Measurements from ENCODE around the gene SRRT. TPM values are rescaled to one million over a fixed set of nuclear protein-coding genes. Genes with fewer than 3 reads are reported as not detected.
"Not testable (repeated sequence)": the region's sequence is repeated elsewhere in the genome, so short reads cannot be mapped to it uniquely, and the experiment has no call there.

SRRT gene
- total RNA-seq, 1 experiment from 2014 or later, result 43.4 TPM

DNA sequence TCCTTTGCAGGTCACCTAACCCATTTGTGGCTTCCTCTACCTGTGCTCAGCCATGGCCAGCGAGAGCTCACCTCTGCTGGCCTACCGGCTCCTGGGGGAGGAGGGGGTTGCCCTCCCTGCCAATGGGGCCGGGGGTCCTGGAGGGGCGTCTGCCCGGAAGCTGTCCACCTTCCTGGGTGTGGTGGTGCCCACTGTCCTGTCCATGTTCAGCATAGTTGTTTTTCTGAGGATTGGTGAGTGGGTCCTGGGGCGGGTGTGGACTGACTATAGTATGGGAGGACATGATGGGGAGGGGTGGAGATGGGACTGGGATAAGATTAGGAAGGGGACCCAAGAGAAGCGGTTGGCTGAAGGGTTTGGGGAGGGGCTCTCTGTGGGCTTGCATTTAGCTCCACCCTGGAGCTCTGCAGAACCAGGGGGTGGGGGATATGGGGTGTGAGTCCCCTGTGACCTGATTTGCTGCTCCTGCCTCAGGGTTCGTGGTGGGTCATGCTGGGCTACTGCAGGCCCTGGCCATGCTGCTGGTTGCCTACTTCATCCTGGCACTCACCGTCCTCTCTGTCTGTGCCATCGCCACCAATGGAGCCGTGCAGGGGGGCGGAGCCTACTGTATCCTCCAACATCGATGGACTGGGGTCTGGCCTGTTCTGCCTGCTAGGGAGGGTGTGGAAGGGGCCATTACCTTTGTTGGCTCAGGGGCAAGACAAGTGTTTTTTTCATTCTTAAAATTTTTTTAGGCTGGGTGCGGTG lies 20.6 kb upstream of the SRRT start:
- no peak for DNase-seq (ENCODE audit: extremely low read depth, low read depth)

DNA sequence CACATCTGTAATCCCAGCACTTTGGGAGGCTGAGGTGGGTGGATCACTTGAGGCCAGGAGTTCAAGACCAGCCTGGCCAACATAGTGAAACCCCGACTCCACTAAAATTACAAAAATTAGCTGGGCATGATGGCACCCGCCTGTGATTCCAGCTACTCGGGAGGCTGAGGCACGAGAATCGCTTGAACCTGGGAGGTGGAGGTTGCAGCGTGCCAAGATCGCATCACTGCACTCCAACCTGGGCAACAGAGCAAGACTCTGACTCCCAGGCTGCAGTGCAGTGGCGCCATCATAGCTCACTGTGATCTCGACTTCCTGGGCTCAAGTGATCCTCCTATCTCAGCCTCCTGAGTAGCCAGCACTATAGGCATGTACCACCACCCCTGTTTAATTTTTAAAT lies 20.0 kb upstream of the SRRT start:
- DNase-seq (ENCODE audit: extremely low read depth, low read depth), result not testable (repeated sequence)

DNA sequence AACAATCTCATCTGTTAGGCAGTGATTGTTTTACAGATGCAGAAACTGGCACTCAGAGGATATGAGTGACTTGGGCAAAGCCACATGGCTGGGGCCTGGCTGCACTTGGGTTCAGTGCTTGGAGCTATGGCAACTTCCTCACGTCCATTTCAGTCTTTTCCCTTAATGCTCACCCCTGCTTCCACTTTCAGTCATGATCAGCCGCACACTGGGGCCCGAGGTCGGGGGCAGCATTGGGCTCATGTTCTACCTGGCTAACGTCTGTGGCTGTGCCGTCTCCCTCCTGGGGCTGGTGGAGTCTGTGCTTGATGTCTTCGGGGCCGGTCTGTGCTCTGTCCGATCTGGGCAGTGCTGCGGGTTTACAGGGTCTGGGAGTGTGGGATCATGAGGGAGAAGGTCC lies 19.4 kb upstream of the SRRT start:
- DNase-seq (ENCODE audit: extremely low read depth, low read depth), result no peak

DNA sequence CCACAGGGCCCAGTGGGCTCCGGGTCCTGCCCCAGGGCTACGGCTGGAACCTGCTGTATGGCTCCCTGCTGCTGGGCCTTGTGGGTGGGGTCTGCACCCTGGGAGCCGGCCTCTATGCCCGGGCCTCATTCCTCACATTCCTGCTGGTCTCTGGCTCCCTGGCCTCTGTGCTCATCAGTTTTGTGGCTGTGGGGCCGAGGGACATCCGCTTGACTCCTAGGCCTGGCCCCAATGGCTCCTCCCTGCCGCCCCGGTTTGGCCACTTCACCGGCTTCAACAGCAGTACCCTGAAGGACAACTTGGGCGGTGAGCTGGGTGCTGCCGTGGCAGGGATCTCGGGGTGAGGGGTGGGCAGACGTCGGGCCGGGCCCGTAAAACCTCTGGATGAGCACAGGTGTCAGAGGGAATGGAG lies 18.0 kb upstream of the SRRT start:
- DNase-seq (ENCODE audit: extremely low read depth, low read depth), result no peak

DNA sequence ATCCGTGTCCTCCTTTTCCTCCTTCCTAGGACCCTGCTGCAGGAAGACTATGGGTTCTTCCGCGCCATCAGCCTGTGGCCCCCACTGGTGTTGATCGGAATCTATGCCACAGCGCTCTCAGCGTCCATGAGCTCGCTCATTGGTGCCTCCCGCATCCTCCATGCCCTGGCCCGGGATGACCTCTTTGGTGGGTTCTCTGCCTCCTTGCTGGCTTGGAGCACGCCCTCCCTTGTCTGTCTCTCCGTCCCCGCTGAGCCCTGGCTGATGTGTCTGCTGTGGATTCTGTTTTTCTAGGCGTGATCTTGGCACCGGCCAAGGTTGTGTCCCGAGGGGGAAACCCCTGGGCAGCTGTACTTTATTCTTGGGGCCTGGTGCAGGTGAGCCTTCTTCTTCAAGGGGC lies 15.0 kb upstream of the SRRT start:
- DNase-seq (ENCODE audit: extremely low read depth, low read depth), result no peak

DNA sequence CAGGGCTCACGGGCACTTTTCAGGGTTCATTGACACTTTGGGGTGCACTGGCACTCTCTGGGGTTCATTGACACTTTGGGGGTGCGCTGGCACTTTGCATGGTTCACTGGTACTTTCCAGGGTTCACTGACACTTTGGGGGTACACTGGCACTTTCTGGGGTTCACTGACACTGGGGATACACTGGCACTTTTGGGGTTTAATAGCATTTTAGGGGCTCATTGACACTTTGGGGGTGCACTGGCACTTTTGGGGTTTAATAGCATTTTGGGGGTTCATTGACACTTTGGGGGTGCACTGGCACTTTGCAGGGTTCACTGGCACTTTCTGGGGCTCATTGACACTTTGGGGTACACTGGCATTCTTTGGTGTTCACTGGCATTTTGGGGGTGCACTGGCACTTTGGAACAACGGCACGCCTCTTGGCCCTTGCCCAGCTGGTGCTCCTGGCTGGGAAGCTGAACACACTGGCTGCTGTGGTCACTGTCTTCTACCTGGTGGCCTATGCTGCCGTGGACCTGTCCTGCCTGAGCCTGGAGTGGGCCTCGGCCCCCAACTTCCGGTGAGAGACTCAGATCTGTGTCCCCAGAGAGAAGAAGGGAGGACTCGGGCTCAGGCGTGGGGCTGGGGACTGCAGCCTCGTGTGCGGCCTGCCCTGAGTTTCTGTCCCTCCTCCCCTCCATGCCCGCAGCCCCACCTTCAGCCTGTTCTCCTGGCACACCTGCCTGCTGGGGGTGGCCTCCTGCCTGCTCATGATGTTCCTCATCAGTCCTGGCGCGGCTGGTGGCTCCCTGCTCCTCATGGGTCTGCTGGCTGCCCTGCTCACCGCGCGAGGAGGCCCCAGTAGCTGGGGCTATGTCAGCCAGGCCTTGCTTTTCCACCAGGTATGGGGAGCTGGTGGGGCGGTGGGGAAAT lies 13.9 kb upstream of the SRRT start:
- DNase-seq (ENCODE audit: extremely low read depth, low read depth), result no peak

DNA sequence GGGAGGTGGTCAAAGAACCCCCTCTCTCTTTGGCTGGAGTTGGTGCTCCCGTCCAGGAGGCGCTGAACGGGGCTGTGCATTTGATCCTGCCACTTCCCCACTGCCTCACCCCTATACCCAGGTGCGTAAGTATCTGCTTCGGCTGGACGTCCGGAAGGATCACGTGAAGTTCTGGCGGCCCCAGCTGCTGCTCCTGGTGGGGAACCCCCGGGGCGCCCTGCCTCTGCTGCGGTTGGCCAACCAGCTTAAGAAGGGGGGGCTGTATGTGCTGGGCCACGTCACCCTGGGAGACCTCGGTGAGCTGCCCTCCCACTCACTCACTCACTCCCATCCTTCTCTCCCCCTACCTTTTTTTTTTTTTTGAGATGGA lies 13.3 kb upstream of the SRRT start:
- no peak for DNase-seq (ENCODE audit: extremely low read depth, low read depth)

DNA sequence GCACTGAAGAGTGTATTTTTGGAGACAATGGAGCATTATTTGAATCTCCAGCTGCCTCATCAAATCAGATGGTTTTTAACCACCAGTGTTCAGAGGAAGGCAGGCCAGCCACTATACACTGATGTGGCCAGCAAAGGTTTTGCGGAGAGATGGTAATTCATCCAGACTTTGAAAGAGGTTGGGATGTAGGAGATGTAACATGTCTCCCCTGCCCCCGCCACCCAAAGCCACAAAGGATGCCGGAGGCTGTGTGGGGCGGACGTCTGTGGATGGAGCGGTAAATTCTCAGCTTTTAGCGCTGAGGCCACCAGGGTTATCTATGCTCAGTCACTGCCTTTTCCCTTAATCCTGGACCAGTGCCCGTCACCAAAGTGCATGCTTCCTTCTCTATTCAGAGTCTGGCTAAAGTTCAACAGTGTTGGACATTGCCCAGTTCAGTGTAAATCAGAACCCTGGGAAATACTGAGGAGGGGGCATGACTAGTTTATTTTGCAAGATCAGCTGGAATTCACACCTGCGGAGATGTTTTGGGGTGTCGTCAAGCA lies 11.4 kb upstream of the SRRT start:
- no peak for DNase-seq (ENCODE audit: extremely low read depth, low read depth)

DNA sequence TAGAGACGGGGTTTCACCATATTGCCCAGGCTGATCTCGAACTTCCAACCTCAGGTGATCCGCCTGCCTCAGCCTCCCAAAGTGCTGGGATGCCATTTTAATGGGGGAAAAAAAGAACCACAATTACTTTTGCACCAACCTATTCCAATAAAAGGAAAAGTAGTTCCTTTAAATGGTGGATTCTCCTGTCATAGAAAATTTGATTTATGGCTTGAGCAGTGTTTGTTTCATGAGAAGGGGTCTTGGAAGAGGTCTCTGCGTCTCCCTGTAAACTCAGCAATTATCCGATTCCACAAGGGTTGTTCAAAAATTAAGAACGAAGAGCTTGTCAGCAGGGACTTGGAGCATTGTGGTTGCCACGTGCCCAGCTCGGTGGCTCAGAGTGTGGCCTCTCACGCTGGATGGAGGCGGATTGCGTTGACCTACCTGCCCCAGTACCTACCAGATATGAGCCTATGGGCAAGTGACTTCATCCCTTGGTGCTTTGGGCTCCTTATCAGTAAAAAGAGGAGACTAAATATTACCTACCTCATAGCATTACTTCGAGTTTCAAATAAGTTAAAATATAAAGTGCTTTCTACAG lies 10.5 kb upstream of the SRRT start:
- no peak for DNase-seq (ENCODE audit: extremely low read depth, low read depth)

DNA sequence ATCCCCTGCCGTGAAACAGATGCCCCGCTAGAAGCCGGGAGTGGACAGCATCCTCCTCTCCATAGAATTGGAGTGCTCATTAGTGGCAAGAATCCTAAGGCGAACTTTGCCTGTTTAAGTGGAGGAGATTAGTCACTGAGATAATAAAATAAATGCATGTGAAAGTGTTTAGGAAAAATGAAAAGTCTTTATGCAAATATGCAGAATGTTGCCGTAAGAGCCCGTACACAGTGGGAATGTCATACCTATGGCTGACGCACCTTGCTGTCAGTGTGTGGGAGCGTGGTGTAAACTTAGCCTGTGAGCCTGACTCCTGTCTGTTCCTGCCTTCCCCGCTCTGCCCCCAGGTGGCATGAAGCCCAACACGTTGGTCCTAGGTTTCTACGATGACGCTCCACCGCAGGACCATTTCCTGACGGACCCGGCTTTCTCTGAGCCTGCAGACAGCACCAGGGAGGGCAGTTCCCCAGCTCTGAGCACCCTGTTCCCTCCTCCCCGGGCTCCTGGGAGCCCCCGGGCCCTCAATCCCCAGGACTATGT lies 9.5 kb upstream of the SRRT start:
- no peak for DNase-seq (ENCODE audit: extremely low read depth, low read depth)

DNA sequence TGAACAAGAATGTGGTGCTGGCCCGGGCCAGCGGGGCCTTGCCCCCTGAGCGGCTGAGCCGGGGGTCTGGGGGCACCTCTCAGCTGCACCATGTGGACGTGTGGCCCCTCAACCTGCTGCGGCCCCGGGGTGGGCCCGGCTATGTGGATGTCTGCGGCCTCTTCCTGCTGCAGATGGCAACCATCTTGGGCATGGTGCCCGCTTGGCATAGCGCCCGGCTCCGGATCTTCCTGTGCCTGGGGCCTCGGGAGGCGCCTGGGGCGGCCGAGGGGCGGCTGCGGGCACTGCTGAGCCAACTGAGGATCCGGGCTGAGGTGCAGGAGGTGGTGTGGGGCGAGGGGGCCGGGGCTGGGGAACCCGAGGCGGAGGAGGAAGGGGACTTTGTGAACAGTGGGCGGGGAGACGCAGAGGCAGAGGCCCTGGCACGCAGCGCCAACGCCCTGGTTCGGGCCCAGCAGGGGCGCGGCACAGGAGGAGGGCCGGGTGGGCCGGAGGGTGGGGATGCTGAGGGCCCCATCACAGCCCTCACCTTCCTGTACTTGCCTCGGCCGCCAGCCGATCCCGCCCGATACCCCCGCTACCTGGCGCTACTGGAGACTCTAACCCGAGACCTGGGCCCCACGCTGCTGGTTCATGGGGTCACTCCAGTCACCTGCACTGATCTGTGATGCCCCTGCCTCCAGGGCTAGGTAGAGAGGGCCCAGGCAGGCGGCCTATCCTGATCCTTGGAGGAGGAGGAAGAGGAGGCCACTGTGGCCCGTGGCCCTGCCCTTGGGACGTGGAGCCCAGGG lies 8.8 kb upstream of the SRRT start:
- DNase-seq (ENCODE audit: extremely low read depth, low read depth), result peak; percentile 64

DNA sequence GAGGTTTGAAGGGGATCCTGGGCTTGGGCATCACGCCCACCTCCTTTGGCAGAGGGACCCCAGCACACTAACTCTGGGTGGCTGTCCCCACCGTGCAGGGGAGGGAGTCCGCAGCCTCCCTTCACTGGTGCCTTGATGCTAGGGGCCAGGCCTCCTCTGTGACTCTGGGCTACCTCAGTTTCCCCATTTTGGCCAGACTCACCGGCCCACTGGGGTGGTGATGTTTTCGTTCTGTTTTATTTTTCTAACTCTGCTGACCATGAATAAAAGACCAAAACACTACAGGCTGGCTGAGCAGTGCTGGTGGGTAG lies 8.2 kb upstream of the SRRT start:
- DNase-seq (ENCODE audit: extremely low read depth, low read depth), result no peak

DNA sequence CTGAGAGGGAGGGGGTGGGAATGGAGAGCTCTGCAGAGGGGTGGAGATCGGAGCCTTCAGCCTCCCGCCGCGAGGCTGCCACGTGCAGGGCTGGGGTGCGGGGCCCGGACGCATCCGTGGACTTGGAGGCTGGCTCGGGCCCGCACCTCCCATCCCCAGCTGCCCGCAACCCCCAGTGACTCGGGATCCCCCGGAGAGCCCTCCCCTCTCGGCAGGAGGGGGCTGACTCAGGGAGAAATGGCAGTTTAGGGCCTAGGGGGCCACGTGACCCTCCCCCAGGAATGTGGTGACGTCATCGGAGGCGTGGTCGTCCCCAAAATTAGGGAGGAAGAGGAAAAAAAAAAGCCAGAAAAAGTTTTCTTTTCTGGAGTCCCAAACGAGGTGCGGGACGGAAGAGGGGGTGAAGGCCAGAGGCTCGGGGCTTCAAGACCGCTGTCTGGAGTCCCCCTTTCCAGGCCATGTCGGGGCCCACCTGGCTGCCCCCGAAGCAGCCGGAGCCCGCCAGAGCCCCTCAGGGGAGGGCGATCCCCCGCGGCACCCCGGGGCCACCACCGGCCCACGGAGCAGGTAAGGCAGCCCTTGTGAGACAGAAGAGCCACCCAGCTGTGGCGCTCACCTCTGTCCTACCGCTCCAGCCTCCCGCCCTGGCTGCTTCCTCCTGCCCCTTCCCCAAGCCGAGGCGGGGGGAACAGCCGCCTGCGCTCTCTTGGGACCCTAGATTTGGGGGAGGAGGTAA lies 7.7 kb upstream of the SRRT start, which contains the start of gene TRIP6:
TSS of gene TRIP6 (plus strand) at position 348 of the 736 bp plus-strand sequence. CDS start at position 459, 111 bp downstream.
- peak; percentile 76 for DNase-seq (ENCODE audit: extremely low read depth, low read depth)

DNA sequence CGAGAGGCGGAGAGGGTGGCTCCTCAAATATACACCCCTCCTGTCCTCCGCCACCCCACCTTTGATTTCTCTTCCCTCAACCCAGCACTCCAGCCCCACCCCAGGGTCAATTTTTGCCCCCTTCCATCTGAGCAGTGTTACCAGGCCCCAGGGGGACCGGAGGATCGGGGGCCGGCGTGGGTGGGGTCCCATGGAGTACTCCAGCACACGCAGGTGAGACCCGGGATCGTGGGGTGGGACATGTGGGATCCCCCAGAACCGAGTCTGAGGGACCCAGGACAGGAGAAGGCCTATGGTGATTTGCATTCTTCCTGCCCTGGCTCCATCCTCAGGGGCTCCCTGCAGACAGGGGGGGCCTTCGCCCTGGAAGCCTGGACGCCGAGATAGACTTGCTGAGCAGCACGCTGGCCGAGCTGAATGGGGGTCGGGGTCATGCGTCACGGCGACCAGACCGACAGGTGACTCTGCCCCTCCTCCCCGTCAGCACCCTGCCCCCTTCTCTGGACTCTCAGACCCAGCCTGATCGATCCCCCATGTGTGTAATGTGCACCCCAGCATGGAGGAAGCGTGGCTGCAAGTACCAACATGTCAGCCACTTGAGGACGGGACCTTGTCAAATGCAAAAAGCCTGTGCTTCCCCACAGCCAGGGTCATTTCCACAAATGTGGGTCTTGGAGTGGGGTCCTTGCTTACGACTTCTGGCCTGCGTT lies 7.0 kb upstream of the SRRT start:
- no peak for DNase-seq (ENCODE audit: extremely low read depth, low read depth)

DNA sequence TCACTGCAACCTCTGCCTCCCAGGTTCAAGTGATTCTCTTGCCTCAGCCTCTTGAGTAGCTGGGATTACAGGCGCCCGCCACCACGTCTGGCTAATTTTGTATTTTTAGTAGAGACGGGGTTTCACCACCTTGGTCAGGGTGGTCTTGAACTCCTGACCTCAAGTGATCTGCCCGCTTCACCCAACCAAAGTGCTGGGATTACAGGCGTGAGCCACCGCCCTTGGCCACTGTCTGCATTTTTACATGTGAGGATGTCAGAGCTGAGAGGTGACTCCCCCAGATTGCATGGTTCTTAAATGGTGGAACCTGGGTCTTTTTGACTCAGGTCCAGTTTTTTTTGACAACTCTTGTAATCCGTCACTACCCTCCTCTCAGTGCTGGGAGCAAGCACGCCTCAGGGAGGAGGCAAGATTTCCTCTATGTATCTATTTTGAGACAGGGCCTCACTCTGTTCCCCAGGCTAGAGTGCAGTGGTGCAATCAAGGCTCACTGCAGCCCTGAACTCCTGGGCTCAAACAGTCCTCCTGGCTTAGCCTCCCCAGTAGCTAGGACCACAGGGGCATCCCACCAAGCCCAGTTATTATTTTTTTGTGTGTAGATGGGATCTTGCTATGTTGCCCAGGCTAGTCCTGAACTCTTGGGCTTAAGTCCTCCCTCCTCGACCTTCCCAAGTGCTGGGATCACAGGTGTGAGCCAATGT lies 1.2 kb upstream of the SRRT start:
- DNase-seq (ENCODE audit: extremely low read depth, low read depth), result no peak

DNA sequence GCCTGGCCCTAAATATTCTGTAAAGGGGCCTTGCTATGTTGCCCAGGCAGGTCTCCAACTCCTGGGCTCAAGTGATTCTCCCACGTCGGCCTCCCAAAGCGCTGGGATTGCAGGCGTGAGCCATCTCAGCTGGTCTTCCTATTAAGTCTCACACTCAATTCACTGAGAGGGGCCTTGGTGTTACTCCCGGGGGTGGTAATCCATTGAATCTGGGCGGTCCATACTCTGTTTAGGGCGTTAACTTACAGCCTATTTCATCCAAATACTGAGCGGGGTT lies 665 bp upstream of the SRRT start:
- no peak for DNase-seq (ENCODE audit: extremely low read depth, low read depth)

DNA sequence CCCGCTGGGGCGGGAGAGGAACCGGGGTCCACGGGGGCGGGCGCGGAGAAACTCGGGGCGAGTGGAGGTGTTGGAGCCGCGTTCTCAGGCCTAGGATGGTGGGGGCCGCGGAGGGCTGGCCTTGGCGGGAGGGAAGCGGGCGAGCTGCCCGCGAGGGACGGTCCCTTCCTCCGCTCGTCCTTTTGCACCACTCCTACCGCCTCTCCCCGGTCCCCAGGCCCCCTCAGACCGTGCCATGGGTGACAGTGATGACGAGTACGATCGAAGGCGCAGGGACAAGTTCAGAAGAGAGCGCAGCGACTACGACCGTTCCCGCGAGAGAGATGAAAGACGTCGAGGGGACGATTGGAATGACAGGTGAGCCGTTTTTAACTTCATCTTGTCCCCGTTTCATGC lies 451 bp downstream of the SRRT start:
- DNase-seq (ENCODE audit: extremely low read depth, low read depth), result no peak

DNA sequence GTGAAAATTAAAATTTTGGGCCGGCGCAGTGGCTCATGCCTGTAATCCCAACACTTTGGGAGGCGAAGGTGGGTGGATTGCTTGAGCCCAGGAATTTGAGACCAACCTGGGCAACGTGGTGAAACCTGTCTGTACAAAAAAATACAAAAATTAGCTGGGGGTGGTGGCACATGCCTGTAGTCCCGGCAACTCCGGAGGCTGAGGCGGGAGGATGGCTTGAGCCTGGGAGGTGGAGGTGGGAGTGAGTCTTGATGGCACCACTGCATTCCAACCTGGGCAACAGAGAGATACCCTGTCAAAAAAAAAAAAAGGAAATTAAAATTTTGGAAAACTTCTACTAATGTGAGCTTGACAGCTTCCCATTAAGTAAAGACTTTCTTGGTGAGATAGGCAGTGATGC lies 3.1 kb downstream of the SRRT start:
- DNase-seq (ENCODE audit: extremely low read depth, low read depth), result no peak

DNA sequence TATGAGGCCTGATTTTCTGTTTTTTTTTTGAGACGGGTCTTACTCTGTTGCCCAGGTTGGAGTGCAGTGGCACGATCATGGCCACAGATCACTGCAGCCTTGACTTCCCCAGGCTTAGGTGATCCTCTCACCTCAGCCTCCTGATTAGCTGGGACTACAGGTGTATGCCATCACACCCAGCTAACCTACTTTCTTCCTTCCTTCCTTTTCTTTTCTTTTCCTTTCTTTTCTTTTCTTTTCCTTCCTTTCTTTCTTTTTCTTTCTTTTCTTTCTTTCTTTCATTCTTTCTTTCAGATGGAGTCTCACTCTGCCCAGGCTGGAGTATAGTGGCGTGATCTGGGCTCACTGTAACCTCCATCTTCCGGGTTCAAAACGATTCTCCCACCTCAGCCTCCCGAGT lies 3.8 kb downstream of the SRRT start:
- no peak for DNase-seq (ENCODE audit: extremely low read depth, low read depth)

Measured in NCI-H460 (cell line).